HG02678 (cell line): ENCODE measurements around the gene ZNF827.

ENCODE experiments used
- ATAC-seq: cut with Tn5 transposase; IDR thresholded peaks from one replicate; pipeline ENCODE4 v1.9.1; 2021; ENCODE audit warnings: mild to moderate bottlenecking, moderate library complexity; ENCODE audit not compliant: unreplicated experiment

ZNF827 gene

GRCh38 chr4:145938618-145939440 is at the start of gene ZNF827:
ZNF827 (minus strand) TSS chr4:145938823; CDS start chr4:145938407, 416 bp downstream.
- ATAC-seq = peak; percentile 29

- no peak for ATAC-seq
Observed at GRCh38 chr4:145984563-145984962, 45.9 kb upstream of the ZNF827 start.

DNA sequence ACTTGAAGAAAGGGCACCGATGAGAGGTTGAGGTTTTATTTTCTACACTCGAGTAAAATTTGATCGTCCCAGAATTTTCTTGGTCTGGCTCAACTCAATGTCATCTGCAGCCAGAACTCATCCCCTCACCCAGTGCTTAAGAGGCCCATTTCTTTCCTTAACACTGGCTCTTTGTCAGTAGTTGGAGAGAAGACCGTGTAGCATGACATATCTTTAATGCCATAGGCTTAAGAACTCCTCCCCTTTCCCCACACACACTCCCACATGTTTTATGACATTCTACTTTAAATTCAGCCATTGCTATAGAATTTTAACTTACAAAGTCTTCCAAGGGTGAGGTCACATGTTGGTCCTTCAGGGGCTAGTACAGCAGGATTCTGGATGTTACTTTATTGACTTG is 44.2 kb upstream of the ZNF827 start:
- ATAC-seq = no peak

DNA sequence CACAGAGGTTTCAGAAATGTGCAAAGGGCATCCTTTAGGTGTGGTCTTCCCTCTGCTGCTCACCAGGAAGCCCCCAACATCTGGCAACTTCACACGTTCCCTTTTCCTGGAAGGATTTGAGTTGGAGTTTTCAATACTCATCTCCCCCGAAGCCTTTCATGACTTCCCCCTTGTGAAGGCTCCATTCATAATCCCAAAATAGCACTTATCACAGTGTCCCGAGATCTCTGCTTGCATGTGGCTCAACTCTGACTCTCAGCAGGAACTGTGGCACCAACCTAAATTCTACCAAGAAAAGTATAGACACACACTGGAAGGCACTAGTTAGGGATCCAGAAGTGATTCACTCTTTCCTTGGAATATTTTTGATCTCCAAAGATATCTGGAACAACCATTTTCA is 40.5 kb upstream of the ZNF827 start:
- ATAC-seq = no peak

- ATAC-seq = no peak
Observed at GRCh38 chr4:145976680-145977079, 38.1 kb upstream of the ZNF827 start.

DNA sequence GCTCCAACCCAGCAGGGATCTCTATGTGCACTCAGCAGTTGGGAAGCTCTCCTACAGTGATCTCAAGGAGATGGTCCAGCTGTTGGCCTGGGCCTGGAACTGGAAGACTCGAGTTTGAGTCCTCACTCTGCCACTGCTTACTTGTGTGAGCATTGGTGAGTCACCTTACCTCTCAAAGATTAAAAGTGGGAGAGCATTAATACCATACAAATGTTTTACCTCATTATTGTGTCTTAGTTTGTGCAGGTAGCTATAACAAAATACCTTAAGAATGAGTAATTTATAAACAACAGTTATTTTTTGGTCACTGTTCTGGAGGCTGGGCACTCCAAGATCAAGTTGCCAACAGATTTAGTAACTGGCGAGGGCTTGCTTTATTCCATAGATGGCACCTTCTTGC is 21.4 kb upstream of the ZNF827 start:
- no peak for ATAC-seq

DNA sequence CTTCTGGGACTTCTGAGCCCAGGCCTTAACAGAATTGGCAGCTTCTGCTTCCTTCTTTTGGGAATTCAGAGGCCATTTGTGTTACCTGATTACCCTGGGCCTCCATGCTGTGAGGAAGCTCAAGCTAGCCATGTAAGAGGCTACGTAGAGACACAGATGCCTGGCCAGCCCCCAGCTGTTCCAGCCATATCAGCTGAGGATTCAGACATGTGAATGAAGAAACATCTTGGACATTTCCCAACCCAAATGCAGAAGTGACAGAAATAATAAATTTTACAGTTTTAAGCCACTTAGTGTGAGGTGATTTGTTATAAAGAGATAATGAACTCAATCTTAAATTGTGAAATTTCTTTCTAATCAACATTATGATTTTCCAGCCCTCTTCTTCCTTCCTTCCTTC is 18.7 kb upstream of the ZNF827 start:
- ATAC-seq = no peak

DNA sequence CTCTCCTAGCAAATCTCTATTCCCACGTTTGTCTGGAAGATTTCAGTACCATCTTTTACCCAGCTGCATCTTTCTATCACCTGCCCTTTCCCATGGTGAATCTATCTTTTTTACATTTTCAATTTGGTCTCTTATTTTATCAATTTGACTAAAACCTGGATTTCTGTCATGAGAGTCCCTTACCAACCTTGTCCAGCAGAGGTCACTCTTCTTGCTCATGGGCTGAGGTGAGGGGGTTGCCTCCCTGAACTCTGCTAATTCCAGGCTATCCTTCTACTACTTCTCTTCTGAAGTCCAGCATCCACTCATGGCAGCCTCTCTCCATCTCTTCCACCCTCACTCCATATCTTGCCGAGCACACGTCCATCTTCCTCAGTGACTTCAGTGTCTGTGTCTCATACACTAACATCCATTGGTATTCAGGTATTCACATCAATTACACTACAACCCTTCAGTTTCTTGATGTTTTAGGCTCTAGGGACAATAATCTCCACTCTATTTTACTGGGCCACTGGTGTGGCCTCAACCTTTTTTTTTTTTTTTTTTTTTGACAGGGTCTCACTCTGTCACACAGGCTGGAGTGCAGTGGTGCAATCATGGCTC is 17.8 kb upstream of the ZNF827 start:
- peak; percentile 77 for ATAC-seq

DNA sequence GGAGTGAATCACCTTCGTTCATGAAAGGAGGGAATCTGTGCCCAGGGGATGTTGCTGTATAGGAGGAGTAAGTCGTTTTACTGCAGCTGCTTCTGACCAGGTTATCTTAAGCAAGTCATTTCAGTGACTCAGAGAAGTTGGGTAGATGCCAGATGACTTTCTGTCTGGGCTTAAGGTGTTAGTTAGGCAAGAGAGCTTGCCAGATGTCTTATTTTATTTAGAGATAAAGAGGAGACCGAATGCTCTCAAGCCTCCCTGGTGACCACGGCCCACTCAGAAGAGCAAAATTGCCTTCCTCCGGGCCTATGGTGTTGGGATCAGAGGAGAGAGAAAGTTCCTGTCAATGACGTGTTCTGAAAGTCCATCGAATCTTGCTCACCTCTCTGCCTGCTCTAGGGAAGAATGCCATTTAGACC is 16.3 kb upstream of the ZNF827 start:
- no peak for ATAC-seq

- ATAC-seq = no peak
Observed at GRCh38 chr4:145951931-145952330, 13.3 kb upstream of the ZNF827 start.

GRCh38 chr4:145945431-145946155 is 7.0 kb upstream of the ZNF827 start:
- no peak for ATAC-seq

DNA sequence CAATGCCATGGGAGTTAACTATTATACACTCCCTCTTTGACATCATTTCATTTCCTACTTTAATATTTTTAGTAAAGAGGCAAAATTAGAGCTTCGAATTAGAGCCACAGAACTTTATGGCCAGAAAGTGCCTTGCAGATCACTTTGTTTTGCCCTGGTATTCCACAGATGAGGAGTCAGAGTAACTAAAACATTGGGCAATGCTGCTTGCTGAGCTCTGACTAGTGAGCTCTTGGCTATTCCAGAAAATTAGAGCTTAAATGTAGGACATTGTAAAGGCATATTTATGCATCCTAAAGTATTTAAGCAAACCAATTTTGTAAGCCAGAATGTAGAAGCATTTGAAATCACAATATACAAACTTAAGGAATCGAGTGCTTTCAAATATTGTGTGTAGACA is 6.3 kb upstream of the ZNF827 start:
- ATAC-seq = no peak

- no peak for ATAC-seq
Observed at GRCh38 chr4:145939856-145940255, 1.2 kb upstream of the ZNF827 start.

DNA sequence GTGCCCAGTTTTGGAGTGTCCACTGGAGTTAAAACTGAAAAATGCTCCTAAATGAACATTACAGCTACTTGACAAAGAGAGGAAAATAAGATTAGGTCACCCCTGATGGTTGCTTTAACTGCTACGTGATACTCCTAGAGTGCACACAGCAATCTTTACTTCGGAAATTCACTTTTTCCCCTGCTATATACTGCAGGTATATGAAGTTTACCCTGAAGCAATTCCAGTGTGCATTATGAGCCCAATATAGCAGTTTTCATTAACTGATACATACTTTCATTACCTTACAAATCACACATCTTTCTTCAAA is 773 bp upstream of the ZNF827 start:
- no peak for ATAC-seq

DNA sequence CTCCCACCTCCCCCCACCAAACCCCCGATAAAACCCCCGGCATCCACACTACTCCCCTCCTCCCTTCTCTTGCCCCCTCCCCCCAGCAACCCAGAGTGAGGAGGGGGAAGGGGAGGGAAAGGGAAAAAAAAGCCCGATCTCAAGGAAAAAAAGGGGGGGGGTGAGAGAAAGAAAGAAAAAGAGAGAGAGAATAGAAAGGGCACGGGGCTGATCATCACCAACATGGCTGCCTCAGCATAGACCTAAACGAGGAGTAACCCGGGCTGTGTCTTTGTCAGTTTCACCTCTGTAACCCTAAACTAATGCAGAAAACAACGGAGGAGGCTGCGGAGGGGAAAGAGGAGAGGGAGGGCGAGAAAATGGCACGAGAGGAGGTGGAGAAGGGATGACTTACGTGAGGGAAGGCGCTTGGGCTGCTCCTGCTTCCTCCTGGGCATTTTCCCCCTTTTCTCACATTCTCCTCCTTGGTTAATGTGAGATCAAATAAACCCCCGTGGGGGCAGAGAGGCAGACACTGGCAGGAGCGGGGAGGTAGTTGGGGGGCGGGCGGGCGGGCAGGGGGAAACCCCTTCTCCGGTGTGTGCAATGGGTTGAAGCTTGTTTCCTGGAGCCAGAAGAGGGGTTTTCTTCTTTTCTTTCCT is 532 bp downstream of the ZNF827 start:
- no peak for ATAC-seq

DNA sequence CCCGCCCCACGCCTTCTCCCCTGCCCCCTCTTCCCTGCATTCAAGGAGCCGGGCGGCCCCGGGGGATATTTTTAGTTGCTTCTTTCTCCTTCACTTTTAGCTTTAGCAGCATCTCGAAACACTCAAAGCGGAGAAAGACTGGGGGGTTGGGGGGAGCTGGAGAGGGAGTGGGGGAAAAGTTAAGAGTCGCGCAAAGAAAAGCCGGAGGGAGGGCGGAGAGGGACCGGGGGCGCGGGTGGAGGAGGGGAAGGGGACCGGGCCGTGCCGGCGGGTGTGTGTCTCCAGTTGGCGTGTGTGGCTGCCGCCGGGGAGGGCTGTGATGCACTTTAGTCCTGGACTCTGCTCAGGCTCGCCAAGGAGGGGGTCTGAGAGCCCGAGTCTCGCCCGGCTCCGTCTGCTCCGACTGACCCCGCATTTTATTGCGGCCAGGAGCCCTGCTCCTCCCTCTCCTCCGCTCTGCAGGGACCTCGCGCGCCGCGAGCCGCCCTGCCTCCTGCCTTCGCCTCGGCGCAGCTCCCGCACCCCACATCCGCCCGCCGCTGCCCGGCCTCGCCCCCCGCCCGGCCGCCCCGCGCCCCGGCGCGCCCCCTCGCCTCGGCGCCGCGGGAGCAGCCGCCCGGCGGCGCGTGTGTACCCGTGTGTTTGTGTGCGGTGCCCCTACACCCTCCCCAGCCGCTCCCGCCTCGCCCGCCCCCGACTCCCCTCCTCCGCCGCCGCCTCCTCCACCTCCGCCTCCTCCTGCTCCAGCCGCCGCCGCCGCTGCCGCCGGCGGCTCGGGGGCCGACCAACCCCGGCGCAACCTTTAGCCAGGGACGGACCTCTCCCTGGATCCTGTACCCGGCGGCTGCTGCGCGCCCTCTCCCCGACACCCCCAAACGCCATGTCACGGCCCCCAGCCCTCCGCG is 1.4 kb downstream of the ZNF827 start:
- ATAC-seq = peak; percentile 19

GRCh38 chr4:145936142-145936996 is 2.3 kb downstream of the ZNF827 start:
- ATAC-seq = peak; percentile 48

DNA sequence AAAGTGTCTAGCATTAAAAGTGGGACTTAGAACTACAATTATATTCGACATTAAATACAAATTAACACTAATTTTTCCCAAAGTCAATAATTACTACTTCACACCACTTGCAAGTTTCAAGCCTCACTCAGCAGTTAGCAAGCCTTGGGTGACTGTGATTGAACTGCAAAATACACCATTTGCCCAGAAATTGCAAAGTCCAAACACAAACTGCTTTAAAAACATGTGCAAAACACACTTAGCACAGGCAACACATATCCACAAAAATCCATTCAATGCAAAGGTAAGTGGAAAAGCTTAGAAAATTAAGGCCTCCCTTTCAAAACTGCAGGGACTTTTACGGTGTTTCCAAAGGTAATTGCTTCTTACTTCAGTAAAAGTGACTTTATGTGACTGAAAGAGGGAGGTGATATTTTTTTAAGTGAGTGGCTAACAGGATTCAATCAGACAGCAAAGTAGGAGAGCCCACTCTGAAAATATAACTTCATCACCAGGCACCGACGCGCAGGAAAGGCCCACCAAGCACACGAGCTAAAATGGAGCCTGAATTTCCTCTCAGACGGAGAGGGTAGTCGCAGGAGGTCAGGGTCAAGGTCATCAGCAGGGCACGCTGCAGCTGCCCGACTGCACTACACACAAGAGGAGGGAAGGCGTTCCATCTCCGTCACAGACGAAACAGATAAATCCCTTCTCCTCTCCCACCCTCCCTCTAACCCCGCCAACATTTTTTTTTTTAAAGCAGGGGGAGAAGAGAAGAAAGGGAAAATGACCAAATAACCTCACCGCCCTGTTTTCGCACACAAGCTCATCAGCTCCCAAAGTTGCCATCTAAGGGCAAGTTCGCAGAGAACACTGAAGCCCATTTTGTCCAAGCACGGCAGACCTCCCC is 3.1 kb downstream of the ZNF827 start:
- peak; percentile 26 for ATAC-seq
